HG02759 (cell line): ENCODE data around the gene TMEM187.

Source experiments
- ATAC-seq: cut with Tn5 transposase; IDR thresholded peaks from one replicate; pipeline ENCODE4 v1.9.1; 2021; ENCODE audit warnings: mild to moderate bottlenecking, moderate library complexity; ENCODE audit not compliant: unreplicated experiment

TMEM187 gene

GRCh38 chrX:153934762-153935325 is 37.7 kb upstream of the TMEM187 start, which contains the start of gene NAA10:
Gene NAA10, minus strand, starts transcription at chrX:153935037. Its CDS starts 133 bp downstream, at chrX:153934904.
- ATAC-seq = peak; percentile 93

GRCh38 chrX:153935326-153935851 is 37.2 kb upstream of the TMEM187 start:
- ATAC-seq = peak; percentile 12

DNA sequence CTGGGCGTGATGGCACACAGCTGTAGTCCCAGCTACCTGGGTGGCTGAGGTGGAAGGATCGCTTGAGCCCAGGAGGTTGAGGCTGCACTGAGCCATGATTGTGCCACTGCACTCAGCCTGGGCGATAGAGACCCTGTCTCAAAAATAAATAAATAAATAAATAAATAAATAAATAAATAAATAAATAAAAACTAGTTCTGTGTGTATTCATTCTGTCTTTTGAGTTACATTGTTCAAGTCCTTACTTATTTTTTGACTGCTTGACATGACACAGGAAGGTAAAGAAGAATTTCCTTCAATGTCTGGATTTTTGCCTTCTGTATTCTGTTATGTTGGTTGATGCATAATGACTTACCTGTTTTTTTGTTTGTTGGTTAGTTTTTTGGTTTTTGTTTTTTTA is 35.5 kb upstream of the TMEM187 start:
- no peak for ATAC-seq

DNA sequence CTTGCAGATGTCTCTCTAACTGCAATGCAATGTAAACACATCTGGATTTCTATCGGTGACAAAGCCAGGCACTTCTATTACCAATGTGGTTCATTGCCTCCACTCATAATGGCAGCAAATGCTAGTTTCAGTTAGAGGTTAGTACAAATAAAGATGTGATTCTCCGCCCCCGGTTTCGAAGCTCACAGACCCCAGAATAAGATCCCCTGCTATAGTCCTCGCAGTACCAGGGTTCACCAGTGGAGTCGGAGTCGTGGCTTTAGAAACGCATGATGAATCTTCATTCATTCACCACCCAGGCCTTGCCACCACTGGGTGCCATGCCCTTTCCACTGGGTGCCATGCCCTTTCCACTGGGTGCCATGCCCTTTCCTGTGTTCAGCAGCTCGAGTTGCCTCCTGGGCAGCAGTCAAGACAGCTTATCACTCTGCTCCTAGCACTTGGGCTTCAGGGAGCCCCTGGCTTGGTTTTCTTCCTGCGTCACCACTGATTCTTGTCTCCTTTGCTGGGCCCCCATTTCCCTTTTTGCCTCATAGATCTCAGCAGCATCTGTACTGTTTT is 34.2 kb upstream of the TMEM187 start:
- no peak for ATAC-seq

DNA sequence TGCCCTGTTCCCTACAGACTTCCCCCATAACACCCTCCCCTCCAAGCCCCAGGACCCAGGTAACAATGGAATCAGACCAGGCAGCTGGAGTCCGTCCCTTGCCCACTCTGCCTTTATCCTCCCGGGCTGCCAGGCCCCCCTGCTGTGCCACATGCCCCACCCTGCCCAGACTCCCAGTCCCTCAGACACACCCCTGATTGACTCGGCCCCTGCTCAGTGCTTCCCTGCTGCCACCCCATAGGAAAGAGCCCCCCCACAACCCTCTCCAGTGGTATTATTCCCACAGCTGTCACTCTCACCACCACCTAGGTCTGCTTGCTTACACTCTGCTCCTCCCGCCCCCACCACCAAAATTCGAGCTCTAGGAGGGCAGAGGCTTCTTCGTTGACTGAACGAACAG is 33.0 kb upstream of the TMEM187 start:
- ATAC-seq = no peak

GRCh38 chrX:153941336-153942252 is 31.0 kb upstream of the TMEM187 start:
- ATAC-seq = no peak

- peak; percentile 47 for ATAC-seq
These were observed 28.3 kb upstream of the TMEM187 start, which contains the start of gene RENBP for GRCh38 chrX:153944140-153944799. Gene RENBP, minus strand, starts transcription at chrX:153944643. Its CDS starts 33 bp downstream, at chrX:153944610.

DNA sequence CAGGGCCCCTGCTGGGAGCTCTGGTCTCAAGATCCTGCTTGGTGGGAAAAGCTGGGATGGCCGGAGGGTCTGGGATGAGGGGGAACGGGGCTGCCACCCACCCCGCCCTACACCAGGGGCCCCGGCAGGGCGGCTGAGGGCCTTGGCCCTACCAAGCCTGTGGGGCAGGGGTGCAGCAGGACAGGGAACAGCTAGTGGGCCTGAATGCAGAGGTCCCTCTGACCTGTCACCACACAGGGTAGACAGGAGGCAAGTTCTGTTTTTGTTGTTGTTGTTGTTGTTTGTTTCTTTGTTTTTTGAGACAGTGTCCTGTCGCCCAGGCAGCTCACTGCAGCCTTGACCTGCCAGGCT is 27.8 kb upstream of the TMEM187 start:
- ATAC-seq = peak; percentile 33

DNA sequence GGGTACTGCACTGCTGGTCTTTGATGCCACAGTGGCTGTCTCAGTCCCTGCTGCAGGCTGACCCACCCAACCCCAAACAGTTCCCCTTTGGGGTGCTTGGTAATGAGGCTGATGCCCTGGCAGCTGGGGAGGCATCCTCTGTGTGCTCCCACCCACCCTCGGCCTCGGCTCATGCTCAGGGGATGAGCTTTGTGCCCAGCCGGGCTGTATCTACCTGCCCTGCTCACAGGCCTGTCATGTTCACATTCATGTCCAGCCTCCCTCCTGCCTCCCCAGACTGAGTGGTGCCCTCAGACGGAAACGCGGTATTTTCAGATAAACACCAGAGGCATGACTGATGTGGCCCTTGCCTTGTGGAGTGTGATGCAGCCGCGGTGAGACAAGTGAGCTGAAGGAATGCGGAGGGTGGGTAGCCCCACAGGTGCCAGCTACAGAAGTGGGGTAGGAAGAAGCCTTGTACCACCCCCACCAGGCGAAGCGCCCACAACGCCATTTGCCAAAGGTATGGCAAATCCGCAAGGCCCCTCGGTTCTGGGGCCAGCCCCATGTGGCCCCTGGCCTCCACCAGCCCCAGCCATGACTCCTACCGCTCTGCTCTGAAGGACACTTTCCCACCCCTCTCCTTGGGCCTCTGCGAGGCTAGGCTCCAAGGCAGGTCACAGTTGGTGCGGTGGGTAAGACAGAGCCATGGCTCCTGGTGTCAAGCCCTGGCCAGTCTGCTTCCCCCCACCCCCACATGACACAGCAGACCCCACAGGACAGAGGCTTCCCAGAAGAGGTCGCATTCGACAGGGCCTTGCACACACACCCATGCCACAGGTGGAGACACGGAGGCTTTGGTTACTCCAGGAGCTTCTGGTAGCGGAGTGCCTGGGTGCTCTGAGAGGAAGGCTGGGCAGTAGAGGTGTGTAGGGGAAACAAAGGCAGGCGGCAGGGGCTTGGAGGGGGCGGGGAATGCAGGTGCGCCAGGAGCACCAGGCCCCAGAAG is 26.3 kb upstream of the TMEM187 start:
- ATAC-seq = no peak

DNA sequence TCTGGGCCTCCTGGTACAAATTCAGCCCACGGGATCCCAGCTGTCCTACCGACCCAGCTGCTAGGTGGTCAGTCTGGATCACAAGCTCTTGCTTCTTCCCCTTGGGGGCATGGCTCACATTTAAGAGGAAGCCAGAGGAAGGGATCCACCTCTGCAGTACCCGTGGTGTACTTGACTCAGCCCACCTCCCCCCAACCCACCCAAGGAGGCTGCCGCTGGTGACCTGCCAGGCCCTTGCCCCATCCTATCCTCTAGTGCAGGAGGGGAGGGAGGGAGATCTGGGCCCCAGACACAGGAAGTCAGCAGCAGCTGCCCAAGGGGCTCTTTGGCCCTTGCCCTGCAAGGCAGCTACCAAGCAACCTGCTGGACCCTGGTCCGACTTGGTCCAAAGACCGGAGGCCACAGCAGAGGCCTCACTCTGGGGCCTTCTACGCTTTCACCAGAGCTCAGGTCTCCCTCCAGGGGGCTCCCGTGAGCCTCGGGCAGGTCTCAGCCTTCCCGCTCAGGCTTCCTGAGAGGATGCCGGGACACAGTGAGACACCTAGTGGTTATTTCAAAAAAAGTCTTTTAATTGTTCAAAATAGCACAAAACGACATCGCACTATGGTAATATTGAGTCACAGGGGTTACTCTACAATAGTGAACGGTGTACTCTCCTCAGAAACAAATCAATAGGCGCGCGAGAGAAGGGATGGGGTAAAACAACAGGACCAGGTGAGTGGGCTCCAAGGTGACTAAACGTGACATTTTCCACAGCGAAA is 25.4 kb upstream of the TMEM187 start:
- peak; percentile 67 for ATAC-seq

GRCh38 chrX:153948002-153948466 is 24.5 kb upstream of the TMEM187 start:
- ATAC-seq = no peak

DNA sequence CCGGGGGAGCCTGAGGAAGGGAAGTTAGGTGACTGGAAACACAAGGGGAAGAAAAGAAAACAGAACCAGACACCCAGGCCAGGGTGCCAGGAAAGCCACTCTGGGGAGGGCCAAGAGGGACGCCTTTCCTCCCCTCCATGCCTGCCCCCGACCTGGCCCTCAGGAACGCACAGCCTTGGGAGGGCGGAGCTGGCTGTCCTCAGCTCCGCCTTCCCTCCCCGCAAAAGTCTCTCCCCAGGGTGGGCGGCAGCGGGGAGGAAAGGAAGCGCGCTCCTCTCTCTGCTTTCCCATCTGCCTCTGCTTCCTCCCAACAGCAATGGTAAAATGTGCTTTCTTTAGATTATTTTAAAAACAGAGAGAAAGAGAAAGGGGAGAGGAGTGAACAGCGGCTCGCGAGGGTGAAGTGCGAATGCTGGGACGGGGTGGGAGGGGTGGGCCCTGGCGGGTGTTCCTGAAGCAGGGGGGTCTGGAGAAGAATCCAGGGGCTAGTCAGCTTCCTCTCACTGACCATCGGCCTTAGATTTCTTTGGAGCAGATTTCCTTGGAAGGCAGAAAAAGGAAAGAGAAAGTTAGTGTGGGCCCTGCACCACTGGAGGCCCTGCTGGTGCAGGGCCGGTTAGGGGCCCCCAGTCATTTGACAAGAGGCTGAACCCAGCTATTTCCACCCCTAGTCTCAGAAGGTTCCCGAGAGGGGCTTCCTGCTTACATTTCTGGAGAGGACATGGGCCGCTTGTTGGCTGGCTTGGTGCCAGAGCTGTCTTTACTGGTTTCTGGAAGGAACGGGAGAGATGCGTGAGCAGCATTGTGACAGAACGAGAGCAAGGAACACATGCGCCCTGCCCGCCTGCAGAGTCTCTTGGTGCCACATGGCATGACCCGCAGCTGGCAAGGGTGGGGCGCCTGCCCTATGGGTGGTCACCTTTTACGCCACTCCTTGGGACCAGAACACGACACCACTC is 23.4 kb upstream of the TMEM187 start:
- ATAC-seq = no peak

DNA sequence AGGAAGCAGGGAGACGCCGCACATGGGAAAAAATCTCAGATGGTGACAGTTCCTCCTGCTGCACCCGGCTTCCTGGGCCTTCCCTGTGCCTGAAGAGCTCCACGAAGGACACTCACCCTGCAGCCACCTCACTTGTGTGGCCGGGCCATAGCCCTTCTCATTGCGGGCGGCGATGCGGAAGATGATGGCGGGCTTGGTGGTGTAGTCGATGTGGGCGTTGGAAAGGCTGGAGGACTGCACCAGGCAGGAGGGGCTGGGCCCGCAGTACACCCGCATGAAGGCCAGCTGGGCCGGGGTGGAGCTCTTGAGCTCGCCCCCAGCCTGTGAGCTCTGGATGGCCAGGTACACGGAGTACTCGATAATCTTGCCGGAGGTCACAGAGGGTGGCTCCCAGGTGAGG is 22.4 kb upstream of the TMEM187 start:
- no peak for ATAC-seq

- no peak for ATAC-seq
These were observed 20.7 kb upstream of the TMEM187 start for GRCh38 chrX:153951683-153952372.

DNA sequence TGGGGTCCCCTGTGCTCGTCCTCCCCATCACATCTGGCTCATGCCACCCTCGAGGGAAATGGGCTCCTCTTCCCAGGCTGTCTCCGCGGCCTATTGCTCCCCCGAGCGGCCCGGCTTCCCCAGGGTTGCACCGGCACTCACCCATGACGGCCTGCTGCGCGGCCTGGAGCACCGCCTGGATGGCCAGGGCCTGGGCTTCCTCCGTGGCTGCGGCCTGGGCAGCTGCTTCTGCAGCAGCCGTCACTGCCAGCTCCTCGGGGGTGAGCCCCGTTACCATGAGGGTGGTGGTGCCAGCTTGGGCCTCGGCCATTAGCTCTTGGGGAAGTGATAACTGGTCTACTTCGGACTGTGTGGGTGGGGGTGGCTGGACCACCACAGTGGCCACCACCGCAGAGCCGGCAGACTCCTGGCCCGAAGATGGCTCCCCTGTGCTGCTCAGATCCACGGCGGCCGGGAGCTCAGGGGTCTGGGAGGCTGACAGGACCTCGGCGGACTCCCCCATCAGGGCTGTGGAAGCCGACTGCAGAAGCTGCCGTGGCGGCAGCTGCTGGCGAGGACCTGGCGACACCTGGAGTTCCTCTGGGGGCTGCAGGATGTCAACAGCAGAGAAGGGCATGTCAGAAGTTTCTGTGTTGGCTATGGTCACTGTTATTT is 20.1 kb upstream of the TMEM187 start:
- no peak for ATAC-seq

DNA sequence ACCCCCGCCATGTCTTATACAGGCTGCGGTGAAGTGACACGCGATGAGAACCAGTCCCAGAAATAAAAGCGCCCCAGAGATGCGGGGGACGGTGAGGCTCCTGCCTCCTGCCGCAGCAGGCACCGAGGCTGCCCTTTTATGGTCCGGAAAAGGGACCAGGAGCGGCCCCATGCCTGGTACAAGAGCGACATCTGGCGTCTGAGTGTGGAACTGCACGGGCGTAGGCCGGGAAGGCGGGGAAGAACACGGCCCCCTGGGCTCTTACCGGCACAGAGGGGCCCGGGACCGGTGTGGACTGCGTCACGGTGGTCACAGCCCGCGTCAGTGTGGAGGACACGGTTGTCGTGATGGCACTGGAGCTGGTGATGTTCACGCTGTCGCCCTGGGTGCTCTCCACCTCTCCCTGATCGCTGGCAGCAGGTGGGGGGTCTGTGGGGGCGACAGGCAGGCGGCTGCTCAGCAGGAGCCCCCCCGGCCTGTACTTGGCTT is 19.2 kb upstream of the TMEM187 start:
- ATAC-seq = no peak
